ENCODE data around the gene C19orf38. TPM values are rescaled to one million over a fixed set of nuclear protein-coding genes. Genes with fewer than 3 reads are reported as not detected.

Gene C19orf38
- total and polyA plus RNA-seq, 9 of the 15 experiments (the other 6 are each of a cell fraction or from before 2014, with no cell fraction given): 0.14 to 0.18 TPM; not detected in 7

- H3K27me3 ChIP-seq (ENCODE audit: control insufficient read depth in 2 of 2, insufficient read depth in 2 of 2, low read length in 2 of 2): no peaks in the 10 kb centered on the region
Observed at GRCh38 chr19:10823690-10824089, 24.5 kb upstream of the C19orf38 start.

GRCh38 chr19:10826231-10826630 lies 22.0 kb upstream of the C19orf38 start:
- Histone ChIP-seq H3K4me1 (replicated peaks in 1 of 2; ENCODE audit: control insufficient read depth in 2 of 2, insufficient read depth in 2 of 2, low read length in 2 of 2) (peaks cover 2 to 32% of the 10 kb centered on the region in 2 experiments; a peak in 4 of 5 replicates), H2AFZ (ENCODE audit: low read depth, low read length) (no peak overlapping the region), H3K79me2 (ENCODE audit: control insufficient read depth, insufficient read depth, low read length) (no peaks in the 10 kb centered on the region), H3K36me3 (ENCODE audit: control insufficient read depth, insufficient read depth, low read length) (peaks cover 75% of the 10 kb centered on the region; the same call in 2 of the 3 replicates), H3K27me3 (ENCODE audit: control insufficient read depth in 2 of 2, insufficient read depth in 2 of 2, low read length in 2 of 2) (no peaks in the 10 kb centered on the region), H3K9ac (ENCODE audit: insufficient read depth in 1 of 2, low read depth in 2 of 2, low read length in 2 of 2) (peak overlapping the region in 1 of 2 experiments; percentile 64; a peak in 1 of 4 replicates), H3K9me1 (ENCODE audit: control insufficient read depth, insufficient read depth, low read length) (no peaks in the 10 kb centered on the region), H4K20me1 (replicated peaks; ENCODE audit: control insufficient read depth, insufficient read depth, low read length) (no peaks in the 10 kb centered on the region), H3K9me3 (replicated peaks; ENCODE audit: control insufficient read depth, insufficient read depth, low read depth, low read length) (no peaks in the 10 kb centered on the region), H3K27ac (ENCODE audit: extremely low read depth, low read depth, low read length) (no peak overlapping the region), H3K4me3 (no peak overlapping the region), H3K4me2 (ENCODE audit: insufficient read depth, low read length) (no peak overlapping the region)
- no peak for DNase-seq (ENCODE audit: extremely low read depth in 1 of 4, low spot score in 3 of 4)
- in situ Hi-C loops (cut with MboI) (no loop called here), intact Hi-C loops (cut with micrococcal nuclease) (no loop called here)
- no peak for FAIRE-seq
- no peak for ATAC-seq
- no TSS peak for BruUV-seq (replicated peaks)
- 86% methylated on average over 7 of the region's 7 CpGs for WGBS (ENCODE audit: insufficient coverage, low coverage, missing lambda C conversion rate)
- ChIA-PET CTCF (ENCODE audit: low intra/inter-chr PET ratio) (no interaction called here), POLR2A (interaction anchor here (0.7 to 1.1 kb wide), 2 partner anchors 9 to 327 kb away, joined by 3 read pairs; no protein-coding TSS in a partner anchor)
- TF ChIP-seq MTA3 (IDR thresholded peaks at IDR 0.05; ENCODE audit: borderline replicate concordance) (no peak), U2AF2 (optimal IDR thresholded peaks at IDR 0.05; ENCODE audit: low read depth, low read length) (no peak), ZNF282 (CRISPR knock-in tag; IDR thresholded peaks at IDR 0.05) (no peak)
- TF ChIP-seq, protein P1, sequence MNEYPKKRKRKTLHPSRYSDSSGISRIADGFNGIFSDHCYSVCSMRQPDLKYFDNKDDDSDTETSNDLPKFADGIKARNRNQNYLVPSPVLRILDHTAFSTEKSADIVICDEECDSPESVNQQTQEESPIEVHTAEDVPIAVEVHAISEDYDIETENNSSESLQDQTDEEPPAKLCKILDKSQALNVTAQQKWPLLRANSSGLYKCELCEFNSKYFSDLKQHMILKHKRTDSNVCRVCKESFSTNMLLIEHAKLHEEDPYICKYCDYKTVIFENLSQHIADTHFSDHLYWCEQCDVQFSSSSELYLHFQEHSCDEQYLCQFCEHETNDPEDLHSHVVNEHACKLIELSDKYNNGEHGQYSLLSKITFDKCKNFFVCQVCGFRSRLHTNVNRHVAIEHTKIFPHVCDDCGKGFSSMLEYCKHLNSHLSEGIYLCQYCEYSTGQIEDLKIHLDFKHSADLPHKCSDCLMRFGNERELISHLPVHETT (CRISPR knock-in tag; conservative IDR thresholded peaks at IDR 0.05 in 1 of 2, IDR thresholded peaks at IDR 0.05 in 1 of 2): no peak

More at GRCh38 chr19:10823690-10824089, 24.5 kb upstream of the C19orf38 start:
- H3K79me2 ChIP-seq (ENCODE audit: control insufficient read depth, insufficient read depth, low read length): no peaks in the 10 kb centered on the region; the same call in 2 of the 3 replicates
- intact Hi-C loops (cut with micrococcal nuclease) (no loop called here), in situ Hi-C loops (cut with MboI) (no loop called here)
- no peak overlapping the region for H3K4me2 ChIP-seq (ENCODE audit: insufficient read depth, low read length)
- BruUV-seq (replicated peaks): no TSS peak
- H3K9me3 ChIP-seq (replicated peaks; ENCODE audit: control insufficient read depth, insufficient read depth, low read depth, low read length): no peaks in the 10 kb centered on the region
- H3K4me1 ChIP-seq (replicated peaks in 1 of 2; ENCODE audit: control insufficient read depth in 2 of 2, insufficient read depth in 2 of 2, low read length in 2 of 2): peaks cover 12 to 31% of the 10 kb centered on the region in 2 experiments; a peak in 4 of 5 replicates
- TF ChIP-seq, protein P2, sequence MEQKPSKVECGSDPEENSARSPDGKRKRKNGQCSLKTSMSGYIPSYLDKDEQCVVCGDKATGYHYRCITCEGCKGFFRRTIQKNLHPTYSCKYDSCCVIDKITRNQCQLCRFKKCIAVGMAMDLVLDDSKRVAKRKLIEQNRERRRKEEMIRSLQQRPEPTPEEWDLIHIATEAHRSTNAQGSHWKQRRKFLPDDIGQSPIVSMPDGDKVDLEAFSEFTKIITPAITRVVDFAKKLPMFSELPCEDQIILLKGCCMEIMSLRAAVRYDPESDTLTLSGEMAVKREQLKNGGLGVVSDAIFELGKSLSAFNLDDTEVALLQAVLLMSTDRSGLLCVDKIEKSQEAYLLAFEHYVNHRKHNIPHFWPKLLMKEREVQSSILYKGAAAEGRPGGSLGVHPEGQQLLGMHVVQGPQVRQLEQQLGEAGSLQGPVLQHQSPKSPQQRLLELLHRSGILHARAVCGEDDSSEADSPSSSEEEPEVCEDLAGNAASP (IDR thresholded peaks at IDR 0.05): no peak
- TF ChIP-seq CEBPB (tag; IDR thresholded peaks at IDR 0.05): no peak
- peak; percentile 24; the same call in 1 of the 2 replicates for TF ChIP-seq POLR2G (IDR thresholded peaks at IDR 0.05; ENCODE audit: low read depth, low read length)
- no peak for TF ChIP-seq SOX6 (IDR thresholded peaks at IDR 0.05)
- TF ChIP-seq KAT8 (IDR thresholded peaks at IDR 0.05; ENCODE audit: low read depth): no peak
- H3K36me3 ChIP-seq (ENCODE audit: control insufficient read depth, insufficient read depth, low read length): peaks cover 75% of the 10 kb centered on the region; the same call in 2 of the 3 replicates
- 90% methylated on average over 11 of the region's 12 CpGs for WGBS (ENCODE audit: insufficient coverage, low coverage, missing lambda C conversion rate)
- FAIRE-seq (no peak), DNase-seq (ENCODE audit: extremely low read depth in 1 of 4, low spot score in 3 of 4) (no peak), ATAC-seq (no peak)
- peaks cover 7% of the 10 kb centered on the region; the same call in 1 of the 2 replicates for H4K20me1 ChIP-seq (replicated peaks; ENCODE audit: control insufficient read depth, insufficient read depth, low read length)
- POLR2A ChIA-PET: interaction anchor here (5.4 kb wide), 1 partner anchor 9 kb away, joined by 58 read pairs; the partner anchor contains the start of gene TMED1
- H3K4me3 ChIP-seq: no peak overlapping the region
- no peak overlapping the region for H3K27ac ChIP-seq (ENCODE audit: extremely low read depth, low read depth, low read length)
- no peaks in the 10 kb centered on the region for H3K9me1 ChIP-seq (ENCODE audit: control insufficient read depth, insufficient read depth, low read length)
- CTCF ChIA-PET (ENCODE audit: low intra/inter-chr PET ratio): no interaction called here
- no peak overlapping the region for H2AFZ ChIP-seq (ENCODE audit: low read depth, low read length)
- no peak overlapping the region for H3K9ac ChIP-seq (ENCODE audit: insufficient read depth in 1 of 2, low read depth in 2 of 2, low read length in 2 of 2)

All from K562 (cell line).